ENCODE measurements around the gene SMIM5.

SMIM5 gene

GRCh38 chr17:75604034-75604695 lies 29.1 kb upstream of the SMIM5 start:
- no peak for DNase-seq (ENCODE audit: low read depth)
- no peak for TF ChIP-seq CTCF (IDR thresholded peaks at IDR 0.05; ENCODE audit: control insufficient read depth, extremely low read depth, insufficient read depth)
- H3K4me3 ChIP-seq (ENCODE audit: low read depth, low read length) = no peak overlapping the region

- no peak for DNase-seq (ENCODE audit: low read depth)
These were observed 27.4 kb upstream of the SMIM5 start for GRCh38 chr17:75605790-75606189.

GRCh38 chr17:75607086-75607485 lies 26.1 kb upstream of the SMIM5 start:
- TF ChIP-seq CTCF (IDR thresholded peaks at IDR 0.05; ENCODE audit: control insufficient read depth, extremely low read depth, insufficient read depth) = no peak
- no peak overlapping the region for H3K4me3 ChIP-seq (ENCODE audit: low read depth, low read length)
- DNase-seq (ENCODE audit: low read depth) = no peak

More at GRCh38 chr17:75605790-75606189, 27.4 kb upstream of the SMIM5 start:
- no peak overlapping the region for H3K4me3 ChIP-seq (ENCODE audit: low read depth, low read length)
- no peak for TF ChIP-seq CTCF (IDR thresholded peaks at IDR 0.05; ENCODE audit: control insufficient read depth, extremely low read depth, insufficient read depth)

- no peak overlapping the region for H3K4me3 ChIP-seq (ENCODE audit: low read depth, low read length)
- no peak for DNase-seq (ENCODE audit: low read depth)
- no peak for TF ChIP-seq CTCF (IDR thresholded peaks at IDR 0.05; ENCODE audit: control insufficient read depth, extremely low read depth, insufficient read depth)
These were observed 22.9 kb upstream of the SMIM5 start for GRCh38 chr17:75610103-75610984.

GRCh38 chr17:75611851-75612429 lies 21.3 kb upstream of the SMIM5 start:
- no peak for TF ChIP-seq CTCF (IDR thresholded peaks at IDR 0.05; ENCODE audit: control insufficient read depth, extremely low read depth, insufficient read depth)
- peak; percentile 90 for DNase-seq (ENCODE audit: low read depth)
- H3K4me3 ChIP-seq (ENCODE audit: low read depth, low read length) = no peak overlapping the region

GRCh38 chr17:75612906-75613626 lies 20.2 kb upstream of the SMIM5 start:
- H3K4me3 ChIP-seq (ENCODE audit: low read depth, low read length) = no peak overlapping the region
- no peak for TF ChIP-seq CTCF (IDR thresholded peaks at IDR 0.05; ENCODE audit: control insufficient read depth, extremely low read depth, insufficient read depth)
- no peak for DNase-seq (ENCODE audit: low read depth)
